Left lung (tissue), 10 donors: ENCODE results near the gene MAST3. TPM values are rescaled to one million over a fixed set of nuclear protein-coding genes. Genes with fewer than 3 reads are reported as not detected.

ENCODE experiments used
- ATAC-seq: fragments of 200-7000 bp; cut with Tn5 transposase; one replicate; pipeline ENCODE4 v1.9.1; 2020; ENCODE audit warnings: moderate library complexity
- DNase-seq, 4 donors: peaks; one replicate each; pipeline ENCODE4 v3.0.0-alpha.2; 2013 to 2020
- H3K27ac ChIP-seq, 2 donors: fragments of 200-600 bp; sonication (generic) in 1 of 2; one replicate each; pipeline versions ENCODE4 v1.5.0 to v1.8.0; 2020 to 2021
- H3K27me3 ChIP-seq, 2 donors: fragments of 200-600 bp; sonication (generic) in 1 of 2; one replicate each; pipeline versions ENCODE4 v1.5.0 to v1.8.0; 2020 to 2021
- H3K36me3 ChIP-seq, 2 donors: fragments of 200-600 bp; sonication (generic) in 1 of 2; one replicate each; pipeline versions ENCODE4 v1.5.0 to v1.8.0; 2020 to 2021
- H3K4me1 ChIP-seq, 2 donors: fragments of 200-600 bp; one replicate each; pipeline ENCODE4 v1.8.0; 2021
- H3K4me3 ChIP-seq, 2 donors: fragments of 200-600 bp; sonication (generic) in 1 of 2; one replicate each; pipeline versions ENCODE4 v1.5.0 to v1.8.0; 2020 to 2021; ENCODE audit warnings: mild to moderate bottlenecking in 1 of 2
- H3K9me3 ChIP-seq, 2 donors: fragments of 200-600 bp; sonication (generic) in 1 of 2; one replicate each; pipeline versions ENCODE4 v1.5.0 to v1.8.0; 2020 to 2021
- CTCF ChIP-seq, 2 donors: fragments of 200-600 bp; sonication (generic) in 1 of 2; IDR thresholded peaks; one replicate each; pipeline versions ENCODE4 v1.5.0 to v1.8.0; 2021; ENCODE audit warnings: antibody characterized with exemption in 2 of 2
- intact Hi-C, 2 donors: fragments of 100-400 bp; cut with DNase I; formaldehyde crosslinking; loops; one replicate each; pipeline versions ENCODE4 v1.11.2 to v1.14.2; 2022
- polyA plus RNA-seq, 6 donors: library from polyadenylated mRNA; unstranded; fragments of 120-200 nt; gene quantifications; one replicate each; pipeline ENCODE4 v1.2.1, GENCODE V29; 2013; ENCODE audit not compliant: insufficient read length in 6 of 6
- total RNA-seq, 2 donors: library from RNA; stranded (reverse); fragmentation: NEBNext Ultra II Directional; extraction: Animal tissue kit (Norgen Biotek cat#: 25700); gene quantifications; one replicate each; pipeline ENCODE4 v1.2.1, GENCODE V29; 2021
- donor health status: DM: no; HTN: yes; CAD: no.
- donor health status: DM: no; HTN: no; CAD: no.

The MAST3 gene
- total and polyA plus RNA-seq, 8 donors, result 4.7 to 30.3 (median 6.7) TPM

DNA sequence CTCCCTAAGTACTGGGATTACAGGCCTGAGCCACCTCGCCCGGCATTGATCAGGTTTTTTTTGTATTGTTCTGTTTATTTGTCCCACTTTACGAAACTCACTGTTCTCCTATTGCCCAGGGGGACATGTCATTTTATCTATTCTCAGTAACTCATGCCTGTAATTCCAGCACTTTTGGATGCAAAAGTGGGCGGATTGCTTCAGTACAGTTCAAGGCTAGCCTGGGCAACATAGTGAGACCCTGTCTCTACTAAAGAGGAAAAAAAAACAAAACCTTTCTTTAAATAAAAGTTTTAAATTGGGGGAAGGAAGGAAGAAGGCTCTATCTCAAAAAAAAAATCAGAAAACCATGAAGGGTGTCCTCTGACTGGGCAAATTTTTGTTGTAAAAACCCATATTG, 92.7 kb downstream of the MAST3 start:
- no peak overlapping the region for H3K4me3 ChIP-seq
- H3K9me3 ChIP-seq, result no peaks in the 10 kb centered on the region
- no peaks in the 10 kb centered on the region for H3K27me3 ChIP-seq
- DNase-seq (no peak), ATAC-seq (no peak)
- intact Hi-C loops, result no loop called here
- no peak overlapping the region for H3K27ac ChIP-seq
- no peaks in the 10 kb centered on the region for H3K36me3 ChIP-seq
- TF ChIP-seq CTCF (IDR thresholded peaks at IDR 0.05), result no peak
- peaks cover 16 to 24% of the 10 kb centered on the region in 2 donors for H3K4me1 ChIP-seq

DNA sequence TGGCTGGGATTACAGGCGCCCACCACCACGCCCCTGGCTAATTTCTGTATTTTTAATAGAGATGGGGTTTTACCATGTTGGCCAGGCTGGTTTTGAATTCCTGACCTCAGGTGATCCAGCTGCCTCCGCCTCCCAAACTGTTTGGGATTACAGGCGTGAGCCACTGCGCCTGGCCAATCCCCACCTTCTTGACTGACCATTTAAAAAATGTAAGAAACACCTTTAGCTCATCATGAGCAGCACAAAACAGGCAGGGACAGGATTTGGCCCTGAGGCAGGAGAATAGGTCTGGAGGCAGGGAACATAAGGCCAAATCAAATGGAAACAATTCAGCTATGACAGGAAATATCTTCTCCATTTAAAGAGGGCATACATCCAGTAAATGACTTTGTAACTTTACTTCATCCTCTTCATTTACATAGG, 94.1 kb downstream of the MAST3 start:
- H3K4me3 ChIP-seq, result peak overlapping the region; percentile 40 to 87
- H3K36me3 ChIP-seq, result peaks cover 0 to 11% of the 10 kb centered on the region in 2 donors
- ATAC-seq (no peak), DNase-seq (peak in 1 of 4 donors; percentile 37)
- H3K27me3 ChIP-seq, result no peaks in the 10 kb centered on the region
- peaks cover 16 to 24% of the 10 kb centered on the region in 2 donors for H3K4me1 ChIP-seq
- intact Hi-C loops, result no loop called here
- no peaks in the 10 kb centered on the region for H3K9me3 ChIP-seq
- H3K27ac ChIP-seq, result peak overlapping the region; percentile 93 to 100
- TF ChIP-seq CTCF (IDR thresholded peaks at IDR 0.05), result peak in 1 of 2 donors; percentile 29

GRCh38 chr19:18192673-18193387, 95.3 kb downstream of the MAST3 start, which contains the start of gene MPV17L2:
Gene MPV17L2, plus strand, starts transcription at chr19:18193218. Its CDS starts 64 bp downstream, at chr19:18193282.
- intact Hi-C loops, result no loop called here
- peak; percentile 94 for ATAC-seq
- no peak for TF ChIP-seq CTCF (IDR thresholded peaks at IDR 0.05)
- DNase-seq, result peak; percentile 98 to 100 (median 100)
- no peaks in the 10 kb centered on the region for H3K27me3 ChIP-seq
- peaks cover 16 to 24% of the 10 kb centered on the region in 2 donors for H3K4me1 ChIP-seq
- H3K36me3 ChIP-seq, result peaks cover 0 to 20% of the 10 kb centered on the region in 2 donors
- H3K9me3 ChIP-seq, result no peaks in the 10 kb centered on the region
- H3K4me3 ChIP-seq, result peak within 1 kb of the TSS; percentile 67 to 87
- peak within 1 kb of the TSS; percentile 93 to 100 for H3K27ac ChIP-seq

DNA sequence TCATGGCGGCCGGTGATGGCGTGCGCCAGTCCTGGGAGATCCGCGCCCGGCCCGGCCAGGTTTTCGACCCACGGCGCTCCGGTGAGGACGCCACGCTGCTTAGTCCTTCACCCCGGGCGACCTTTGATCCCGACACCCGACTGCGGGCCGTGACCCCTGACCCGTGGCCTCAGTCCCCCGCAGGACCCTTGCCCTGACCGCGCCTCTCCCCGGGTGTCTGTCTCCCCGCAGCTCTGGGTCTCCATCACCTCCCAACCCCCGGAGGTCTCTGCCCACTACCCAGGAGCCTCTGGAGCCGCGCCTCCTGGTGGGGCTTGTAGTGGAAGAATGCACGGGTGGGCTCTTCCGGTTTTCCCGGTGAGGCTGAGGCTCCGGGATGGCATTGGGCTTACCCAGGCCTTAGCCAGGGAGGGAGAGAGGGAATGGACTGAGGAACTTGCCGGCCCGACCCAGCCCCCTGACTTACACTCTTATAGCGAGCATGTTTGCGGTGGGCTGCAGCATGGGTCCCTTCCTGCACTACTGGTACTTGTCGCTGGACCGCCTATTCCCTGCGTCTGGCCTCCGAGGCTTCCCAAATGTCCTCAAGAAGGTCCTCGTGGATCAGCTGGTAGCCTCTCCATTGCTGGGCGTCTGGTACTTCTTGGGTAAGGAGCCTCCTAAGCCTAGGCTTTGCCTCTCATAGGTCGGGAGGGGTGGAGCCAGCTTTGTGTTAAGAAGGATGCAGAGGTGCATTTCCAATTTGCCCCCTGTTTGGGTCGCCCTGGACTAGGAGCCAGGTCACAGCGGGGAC, 96.0 kb downstream of the MAST3 start:
- peak overlapping the region; percentile 67 to 87 for H3K4me3 ChIP-seq
- H3K27ac ChIP-seq, result peak overlapping the region; percentile 37 to 93
- peak in 1 of 4 donors; percentile 38 for DNase-seq
- H3K27me3 ChIP-seq, result no peaks in the 10 kb centered on the region
- ATAC-seq, result peak; percentile 1
- H3K4me1 ChIP-seq, result peaks cover 16 to 24% of the 10 kb centered on the region in 2 donors
- no peak for TF ChIP-seq CTCF (IDR thresholded peaks at IDR 0.05)
- no peaks in the 10 kb centered on the region for H3K9me3 ChIP-seq
- intact Hi-C loops, result no loop called here
- H3K36me3 ChIP-seq, result peaks cover 0 to 28% of the 10 kb centered on the region in 2 donors

GRCh38 chr19:18194181-18194530, 96.6 kb downstream of the MAST3 start:
- DNase-seq (no peak), ATAC-seq (no peak)
- Histone ChIP-seq H3K4me1 (peaks cover 16 to 24% of the 10 kb centered on the region in 2 donors), H3K9me3 (no peaks in the 10 kb centered on the region), H3K27ac (peak overlapping the region in 1 of 2 donors; percentile 33), H3K4me3 (peak overlapping the region in 1 of 2 donors; percentile 87), H3K36me3 (peaks cover 0 to 31% of the 10 kb centered on the region in 2 donors), H3K27me3 (no peaks in the 10 kb centered on the region)
- intact Hi-C loops, result no loop called here
- TF ChIP-seq CTCF (IDR thresholded peaks at IDR 0.05), result no peak
